Type B pancreatic cell (in vitro differentiated cells): Measurements from ENCODE around the gene UFD1. TPM values are rescaled to one million over a fixed set of nuclear protein-coding genes. Genes with fewer than 3 reads are reported as not detected.

Experiments
- DNase-seq: peaks from one replicate; pipeline ENCODE4 v3.0.0; 2021; ENCODE audit warnings: mixed read lengths; ENCODE audit not compliant: unreplicated experiment; ENCODE audit errors: extremely low spot score
- H3K27ac Mint-ChIP-seq: 2 replicates; pipeline ENCODE4 v1.8.0; 2021; ENCODE audit warnings: mild to moderate bottlenecking, mixed read lengths
- H3K27me3 Mint-ChIP-seq: 2 replicates; pipeline ENCODE4 v1.8.0; 2021; ENCODE audit warnings: mixed read lengths
- H3K36me3 Mint-ChIP-seq: 2 replicates; pipeline ENCODE4 v1.8.0; 2021; ENCODE audit warnings: mixed read lengths
- H3K4me1 Mint-ChIP-seq: one replicate; pipeline ENCODE4 v1.8.0; 2021; ENCODE audit warnings: mixed read lengths; ENCODE audit not compliant: unreplicated experiment
- H3K4me3 Mint-ChIP-seq: 2 replicates; pipeline ENCODE4 v1.8.0; 2021; ENCODE audit warnings: mild to moderate bottlenecking, mixed read lengths
- H3K9me3 Mint-ChIP-seq: 2 replicates; pipeline ENCODE4 v1.8.0; 2021; ENCODE audit warnings: mixed read lengths
- CTCF ChIP-seq: fragments of 200-600 bp; sonication (generic); conservative IDR thresholded peaks from 2 replicates; pipeline ENCODE4 v1.5.0; 2021; ENCODE audit warnings: antibody characterized with exemption, mild to moderate bottlenecking
- total RNA-seq: library from RNA; stranded (reverse); gene quantifications from 2 replicates; pipeline ENCODE4 v1.2.1, GENCODE V29; 2021; ENCODE audit warnings: low replicate concordance

UFD1 gene
- total RNA-seq, 1 donor from 2014 or later = 52.4 TPM

- Mint-ChIP-seq H3K27ac (no peak overlapping the region), H3K9me3 (no peaks in the 10 kb centered on the region), H3K4me3 (no peak overlapping the region), H3K4me1 (no peaks in the 10 kb centered on the region), H3K27me3 (no peaks in the 10 kb centered on the region), H3K36me3 (peaks cover 13% of the 10 kb centered on the region)
- TF ChIP-seq CTCF = no peak
- no peak for DNase-seq
Observed at GRCh38 chr22:19471572-19471971, 7.4 kb downstream of the UFD1 start.

- no peak for TF ChIP-seq CTCF
- Mint-ChIP-seq H3K4me1 (no peaks in the 10 kb centered on the region), H3K36me3 (peaks cover 18% of the 10 kb centered on the region), H3K4me3 (no peak overlapping the region), H3K27ac (no peak overlapping the region), H3K9me3 (no peaks in the 10 kb centered on the region), H3K27me3 (no peaks in the 10 kb centered on the region)
- no peak for DNase-seq
Observed at GRCh38 chr22:19470010-19470409, 9.0 kb downstream of the UFD1 start.

- H3K27ac Mint-ChIP-seq = no peak overlapping the region
Observed at GRCh38 chr22:19469421-19469820, 9.6 kb downstream of the UFD1 start.

GRCh38 chr22:19467912-19468311, 11.1 kb downstream of the UFD1 start:
- no peak for TF ChIP-seq CTCF
- H3K4me3 Mint-ChIP-seq = no peak overlapping the region
- H3K36me3 Mint-ChIP-seq = peaks cover 23% of the 10 kb centered on the region
- H3K4me1 Mint-ChIP-seq = no peaks in the 10 kb centered on the region
- H3K27me3 Mint-ChIP-seq = no peaks in the 10 kb centered on the region
- DNase-seq = no peak
- no peaks in the 10 kb centered on the region for H3K9me3 Mint-ChIP-seq
- no peak overlapping the region for H3K27ac Mint-ChIP-seq

More at GRCh38 chr22:19469421-19469820, 9.6 kb downstream of the UFD1 start:
- Mint-ChIP-seq H3K4me3 (no peak overlapping the region), H3K27me3 (no peaks in the 10 kb centered on the region), H3K36me3 (peaks cover 18% of the 10 kb centered on the region), H3K9me3 (no peaks in the 10 kb centered on the region), H3K4me1 (no peaks in the 10 kb centered on the region)
- DNase-seq = no peak
- TF ChIP-seq CTCF = no peak

- no peaks in the 10 kb centered on the region for H3K4me1 Mint-ChIP-seq
- H3K27ac Mint-ChIP-seq = no peak overlapping the region
- H3K9me3 Mint-ChIP-seq = no peaks in the 10 kb centered on the region
- no peak for DNase-seq
- H3K27me3 Mint-ChIP-seq = no peaks in the 10 kb centered on the region
- peaks cover 26% of the 10 kb centered on the region for H3K36me3 Mint-ChIP-seq
- no peak for TF ChIP-seq CTCF
- no peak overlapping the region for H3K4me3 Mint-ChIP-seq
Observed at GRCh38 chr22:19466848-19467752, 11.9 kb downstream of the UFD1 start.
